HG03342 (cell line): ENCODE measurements around the gene SH3RF1.

Source experiments
- ATAC-seq: cut with Tn5 transposase; IDR thresholded peaks from one replicate; pipeline ENCODE4 v1.9.1; 2021; ENCODE audit warnings: mild to moderate bottlenecking, moderate library complexity; ENCODE audit not compliant: unreplicated experiment

The SH3RF1 gene

GRCh38 chr4:169252339-169253112 is 18.2 kb downstream of the SH3RF1 start:
- ATAC-seq: peak; percentile 85

DNA sequence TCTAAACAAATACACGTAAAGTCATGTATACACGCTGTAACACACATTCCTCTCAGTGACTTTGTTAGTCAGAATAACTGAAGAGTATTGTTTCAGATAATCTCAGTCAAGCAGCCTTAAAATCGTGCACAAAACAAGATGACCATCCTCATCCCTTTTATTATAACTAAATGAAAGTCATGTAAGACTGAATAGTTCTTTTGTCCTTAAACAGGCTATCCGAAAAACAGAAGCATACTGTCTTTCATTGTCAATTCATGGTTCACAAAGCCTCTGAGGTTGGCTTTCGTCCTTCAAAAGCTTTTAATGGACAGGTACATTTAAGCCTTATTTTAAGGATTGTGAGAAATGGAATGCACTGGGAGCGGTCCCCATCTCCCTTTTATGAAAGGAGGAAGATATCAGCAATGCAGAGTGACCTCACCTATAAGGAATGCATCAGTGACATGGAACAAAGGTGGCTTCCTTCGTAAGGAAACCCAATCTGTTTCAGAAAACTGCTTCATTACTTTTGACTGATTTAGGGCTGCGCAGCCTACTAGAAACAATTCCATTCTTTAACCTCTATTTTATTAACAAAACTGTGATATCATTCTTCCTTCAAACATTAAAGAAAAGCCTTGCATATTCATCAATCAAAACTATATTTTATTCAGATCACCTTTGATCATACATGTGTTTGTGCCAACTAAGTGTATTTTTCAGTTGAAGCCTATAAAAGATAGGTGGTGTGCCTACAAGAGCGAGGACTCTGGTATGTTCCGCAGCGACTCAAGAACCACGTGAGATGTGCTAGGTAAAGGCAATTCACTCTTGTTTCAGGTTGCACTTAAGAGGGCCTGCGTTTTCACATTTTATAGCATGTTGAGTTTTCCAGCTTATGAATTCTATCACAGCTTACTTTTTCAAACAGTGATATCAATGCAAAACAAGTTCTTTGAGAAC is 19.2 kb downstream of the SH3RF1 start:
- no peak for ATAC-seq

DNA sequence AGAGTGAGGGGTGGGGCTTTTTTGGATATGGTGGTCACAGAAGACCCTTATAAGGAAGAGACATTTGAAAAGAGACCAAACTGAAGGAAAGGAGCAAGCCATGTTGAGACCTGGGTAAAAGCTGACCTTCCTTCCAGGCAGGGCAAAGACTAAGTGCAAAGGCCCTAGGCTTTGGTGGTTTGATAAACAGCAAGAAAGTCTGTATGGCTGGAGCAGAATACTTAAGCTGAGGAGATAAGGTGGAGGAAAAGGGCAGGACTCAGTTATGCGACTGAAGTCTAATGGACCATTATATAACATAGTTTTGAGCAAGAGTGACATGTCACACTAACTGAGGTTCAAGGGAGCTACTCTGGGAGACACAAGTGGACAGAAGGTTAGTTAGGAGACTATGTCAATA is 20.0 kb downstream of the SH3RF1 start:
- ATAC-seq: no peak

DNA sequence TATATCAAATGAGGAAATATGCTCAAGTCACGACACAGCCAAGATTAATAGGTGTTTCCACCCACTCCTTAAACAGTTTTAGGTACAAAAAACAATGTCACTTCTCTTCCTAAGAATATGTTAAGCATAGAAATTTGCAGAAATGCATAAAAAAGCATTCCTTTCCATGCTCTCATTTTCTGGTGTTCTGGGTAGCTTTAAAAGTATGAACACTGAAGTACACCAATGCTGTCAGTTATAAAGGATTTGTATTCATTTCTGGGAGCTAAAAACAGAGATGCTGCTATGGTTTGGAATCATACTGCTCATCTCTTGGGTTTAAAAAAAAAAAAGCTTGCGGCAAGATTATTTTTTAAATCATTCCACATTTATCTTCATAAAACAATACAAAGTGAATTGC is 20.8 kb downstream of the SH3RF1 start:
- no peak for ATAC-seq

DNA sequence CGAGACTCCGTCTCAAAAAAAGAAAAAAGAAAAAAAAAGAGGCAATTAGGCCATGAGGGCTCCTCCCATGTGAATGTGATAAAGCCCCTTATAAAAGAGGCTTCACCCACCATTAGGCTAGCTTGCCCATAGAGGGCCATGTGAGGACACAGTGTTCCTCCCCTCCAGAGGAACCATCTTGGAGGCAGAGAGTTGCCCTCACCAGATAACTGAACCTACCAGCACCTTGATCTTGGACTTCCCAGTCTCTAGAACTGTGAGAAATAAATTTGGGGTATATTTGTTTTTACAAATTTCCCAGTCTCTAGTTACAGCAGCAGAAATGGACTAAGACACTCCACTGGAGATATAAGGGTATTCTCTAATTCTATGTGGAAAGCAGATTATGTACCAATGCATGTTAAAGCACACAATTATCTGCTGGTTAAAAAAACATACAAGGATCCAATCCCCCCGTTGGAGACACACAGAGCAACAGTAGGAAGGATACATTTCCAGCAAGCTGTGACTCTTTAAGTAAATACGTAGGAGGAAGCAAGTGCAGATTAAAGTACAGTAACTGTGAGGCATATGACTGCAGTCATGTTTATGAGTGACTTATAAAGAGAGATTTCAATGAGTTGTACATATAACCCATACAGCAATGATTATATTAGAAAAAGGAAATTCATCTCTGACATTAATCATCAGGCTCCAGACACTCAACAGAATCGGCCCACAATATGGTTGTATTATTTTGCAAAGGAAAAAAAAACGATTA is 21.4 kb downstream of the SH3RF1 start:
- peak; percentile 57 for ATAC-seq

- no peak for ATAC-seq
Measured at GRCh38 chr4:169248645-169249044, 22.1 kb downstream of the SH3RF1 start.

DNA sequence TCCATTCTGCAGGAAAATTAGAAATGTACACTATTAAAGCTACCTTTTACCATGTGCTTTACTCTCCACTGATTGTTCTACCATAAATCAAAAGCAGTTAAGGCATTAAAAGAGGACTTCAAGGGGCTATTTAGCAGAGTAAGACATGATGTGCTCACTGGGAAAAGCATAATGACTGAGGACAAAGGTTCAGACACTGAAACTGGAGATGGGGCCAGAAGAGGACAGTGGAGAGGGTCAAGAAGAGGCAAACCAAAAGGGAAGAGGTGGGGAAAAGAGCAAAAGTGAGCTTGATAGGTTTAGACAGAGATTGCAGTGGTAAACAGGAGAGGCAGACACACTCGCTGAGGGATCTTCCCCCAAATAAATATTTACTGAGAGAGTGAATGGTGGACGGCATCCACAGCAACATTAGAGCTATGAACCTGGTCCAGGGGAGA is 23.8 kb downstream of the SH3RF1 start:
- ATAC-seq: no peak

GRCh38 chr4:169246279-169246678 is 24.5 kb downstream of the SH3RF1 start:
- ATAC-seq: no peak

GRCh38 chr4:169245061-169245460 is 25.7 kb downstream of the SH3RF1 start:
- no peak for ATAC-seq

DNA sequence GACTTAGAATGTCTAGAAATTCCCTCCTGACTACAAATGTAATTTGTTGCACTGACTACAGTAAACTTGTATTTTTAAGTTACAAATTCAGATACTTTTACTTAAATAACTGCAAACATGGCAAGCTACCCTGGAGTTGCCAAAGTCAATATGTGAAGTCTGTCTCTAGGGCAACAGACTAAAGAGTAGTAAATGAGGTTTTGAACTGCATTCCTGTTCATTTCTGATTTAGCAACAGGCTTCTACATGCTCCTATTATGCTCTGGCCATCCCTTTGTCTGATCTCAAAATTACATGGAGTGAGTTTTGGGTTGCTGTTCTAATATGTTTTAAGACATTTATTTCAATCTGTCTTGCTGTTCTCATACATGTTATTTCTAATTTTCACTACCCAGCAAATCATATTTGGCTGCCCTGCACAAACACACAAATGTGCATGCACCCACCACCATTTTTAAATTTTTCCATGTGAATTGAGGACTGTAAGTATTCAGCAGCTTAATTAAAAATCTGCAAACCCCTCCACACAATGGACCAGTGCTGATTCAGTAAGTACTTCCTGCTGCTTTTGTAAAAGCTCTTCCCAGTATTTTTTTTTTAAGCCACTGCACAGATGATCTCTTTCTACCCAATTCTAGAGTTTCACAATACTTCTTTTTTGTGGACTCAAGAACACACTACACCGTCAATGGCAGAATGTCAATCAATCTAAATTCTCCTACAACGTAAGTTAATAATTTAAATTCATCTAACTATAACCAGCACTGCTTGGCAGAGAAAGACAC is 26.7 kb downstream of the SH3RF1 start:
- ATAC-seq: no peak

DNA sequence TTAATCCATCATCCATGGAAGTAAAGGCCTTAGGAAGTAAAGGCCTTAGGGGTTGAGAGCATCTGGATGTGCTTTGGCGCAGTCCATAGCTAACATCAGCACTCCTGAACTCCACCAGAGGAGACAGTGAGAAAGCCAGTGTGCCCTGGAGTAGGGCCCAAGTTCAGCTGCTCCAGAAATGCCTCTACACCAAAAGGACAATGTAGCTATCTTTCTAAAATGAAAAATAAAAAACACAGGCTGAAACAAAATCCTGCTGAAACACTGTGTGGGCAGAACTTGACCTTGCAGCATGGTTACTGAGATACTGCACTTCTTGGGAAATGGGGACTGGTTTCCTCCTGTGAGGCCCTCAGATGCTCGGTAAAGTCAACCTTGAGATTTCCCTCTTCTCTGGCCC is 29.3 kb downstream of the SH3RF1 start:
- no peak for ATAC-seq

DNA sequence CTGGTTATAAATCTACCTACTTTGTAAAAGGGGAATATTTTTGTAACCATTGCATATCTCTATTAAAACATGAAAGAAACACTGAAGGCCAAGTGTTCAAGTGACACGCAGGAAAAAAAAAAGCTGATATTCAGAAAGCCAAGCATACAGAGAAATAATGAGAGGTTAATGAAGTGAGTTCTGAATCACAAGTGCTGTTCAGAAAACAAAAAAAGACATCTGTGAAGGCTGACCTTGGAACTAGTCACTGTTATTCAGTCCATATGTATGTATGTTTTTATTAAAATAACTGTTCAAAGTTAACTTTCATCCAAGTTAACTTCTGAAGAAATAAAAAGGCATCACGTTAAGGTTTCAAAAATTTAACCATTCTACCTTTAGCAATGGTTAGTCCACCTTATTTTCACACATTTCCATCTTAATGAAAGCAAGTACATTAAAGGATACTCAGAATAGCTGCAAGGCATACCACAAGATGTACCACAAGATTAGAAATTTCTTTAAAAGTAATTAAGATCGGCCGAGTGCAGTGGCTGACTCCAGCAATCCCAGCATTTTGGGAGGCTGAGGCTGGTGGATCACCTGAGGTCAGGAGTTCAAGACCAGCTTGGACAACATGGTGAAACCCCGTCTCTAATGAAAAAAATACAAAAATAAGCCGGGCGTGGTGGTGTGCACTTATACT is 31.4 kb downstream of the SH3RF1 start:
- no peak for ATAC-seq

- no peak for ATAC-seq
Measured at GRCh38 chr4:169238445-169238844, 32.3 kb downstream of the SH3RF1 start.

DNA sequence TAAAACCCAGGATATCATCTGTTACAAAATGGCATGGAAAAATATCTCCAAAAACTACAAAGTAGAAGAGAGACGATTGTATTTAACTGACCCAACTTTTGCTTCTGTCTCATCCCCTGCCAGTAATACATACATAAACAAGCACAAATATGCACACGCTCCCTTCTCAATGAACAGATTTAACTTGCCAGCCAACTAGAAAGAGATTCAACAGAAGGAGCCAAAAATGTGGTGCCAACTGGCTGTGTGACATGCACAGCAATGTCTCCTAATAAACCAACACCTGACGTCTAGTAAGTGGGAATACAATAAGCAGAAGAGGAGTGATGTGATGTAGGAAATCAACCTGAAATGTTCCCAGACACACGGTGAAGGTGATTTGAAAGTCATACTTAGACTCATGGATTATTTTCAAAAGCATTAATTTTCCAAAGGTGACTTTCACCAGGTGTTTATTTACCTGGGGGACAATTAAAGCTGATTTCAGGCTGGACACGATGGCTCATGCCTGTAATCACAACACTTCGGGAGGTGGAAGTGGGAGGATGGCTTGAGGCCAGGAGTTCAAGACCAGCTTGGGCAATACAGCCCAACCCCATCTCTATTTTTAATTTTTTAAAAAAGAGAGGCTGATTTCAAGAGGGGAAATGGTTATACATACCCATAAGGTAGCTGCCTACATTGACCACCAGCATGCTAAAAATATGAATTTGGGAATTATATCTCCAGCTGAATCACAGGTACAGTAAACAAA is 33.7 kb downstream of the SH3RF1 start:
- no peak for ATAC-seq

- ATAC-seq: no peak
Measured at GRCh38 chr4:169236078-169236477, 34.7 kb downstream of the SH3RF1 start.

- no peak for ATAC-seq
Measured at GRCh38 chr4:169234137-169234855, 36.5 kb downstream of the SH3RF1 start.

GRCh38 chr4:169233691-169234090 is 37.1 kb downstream of the SH3RF1 start:
- ATAC-seq: no peak

DNA sequence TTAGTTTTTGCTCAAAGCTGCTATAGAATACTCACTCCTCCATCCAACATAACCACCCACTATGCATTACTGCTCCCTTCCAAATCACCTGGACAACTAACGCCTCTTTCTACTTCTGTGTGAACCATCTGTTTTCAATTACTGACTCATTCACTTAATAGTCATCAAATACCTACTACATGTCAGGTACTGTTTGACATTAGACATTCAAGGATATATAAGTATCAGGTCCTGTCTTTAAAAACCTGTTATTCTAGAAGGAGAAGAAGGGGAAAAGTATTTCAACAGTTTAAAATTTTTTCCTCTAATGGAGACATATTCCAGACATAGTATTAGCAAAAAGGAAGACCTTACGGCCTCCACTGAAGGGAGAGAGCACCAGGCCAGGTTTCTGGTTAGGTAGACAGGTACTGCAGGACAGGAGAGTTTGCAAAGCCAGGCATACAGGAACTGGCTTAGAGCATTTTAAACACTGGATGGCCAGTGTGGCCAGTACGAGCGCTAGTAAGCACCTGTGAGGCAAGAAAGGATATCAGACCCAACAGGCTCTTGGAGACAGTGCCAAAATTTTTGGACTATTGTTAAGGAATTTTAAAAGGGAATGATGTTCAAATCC is 39.0 kb downstream of the SH3RF1 start:
- ATAC-seq: no peak
